ENCODE measurements around the gene HNF1A. TPM values are rescaled to one million over a fixed set of nuclear protein-coding genes. Genes with fewer than 3 reads are reported as not detected.

The HNF1A gene
- total RNA-seq, 1 experiment from 2014 or later: 8.4 TPM

DNA sequence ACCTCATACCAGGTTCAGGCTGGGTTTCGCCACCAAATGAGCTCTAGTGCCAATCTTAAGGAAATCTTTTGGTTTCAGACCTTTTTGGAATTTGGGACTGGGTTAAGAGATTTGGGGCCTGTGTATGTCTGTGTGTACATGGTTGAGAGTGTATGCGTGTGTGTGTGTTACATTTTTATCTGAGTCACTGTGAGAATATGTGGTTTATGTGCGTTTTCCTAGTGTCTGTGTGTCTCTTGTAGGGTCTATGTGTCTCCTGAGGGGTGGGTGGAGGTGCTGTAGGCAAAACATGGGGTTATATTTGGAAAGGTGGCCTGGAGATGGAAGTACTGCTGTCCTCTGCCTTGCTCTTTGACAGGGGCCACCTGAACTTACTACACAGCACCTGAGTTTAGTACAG lies 20.1 kb downstream of the HNF1A start:
- TF ChIP-seq, protein P1, sequence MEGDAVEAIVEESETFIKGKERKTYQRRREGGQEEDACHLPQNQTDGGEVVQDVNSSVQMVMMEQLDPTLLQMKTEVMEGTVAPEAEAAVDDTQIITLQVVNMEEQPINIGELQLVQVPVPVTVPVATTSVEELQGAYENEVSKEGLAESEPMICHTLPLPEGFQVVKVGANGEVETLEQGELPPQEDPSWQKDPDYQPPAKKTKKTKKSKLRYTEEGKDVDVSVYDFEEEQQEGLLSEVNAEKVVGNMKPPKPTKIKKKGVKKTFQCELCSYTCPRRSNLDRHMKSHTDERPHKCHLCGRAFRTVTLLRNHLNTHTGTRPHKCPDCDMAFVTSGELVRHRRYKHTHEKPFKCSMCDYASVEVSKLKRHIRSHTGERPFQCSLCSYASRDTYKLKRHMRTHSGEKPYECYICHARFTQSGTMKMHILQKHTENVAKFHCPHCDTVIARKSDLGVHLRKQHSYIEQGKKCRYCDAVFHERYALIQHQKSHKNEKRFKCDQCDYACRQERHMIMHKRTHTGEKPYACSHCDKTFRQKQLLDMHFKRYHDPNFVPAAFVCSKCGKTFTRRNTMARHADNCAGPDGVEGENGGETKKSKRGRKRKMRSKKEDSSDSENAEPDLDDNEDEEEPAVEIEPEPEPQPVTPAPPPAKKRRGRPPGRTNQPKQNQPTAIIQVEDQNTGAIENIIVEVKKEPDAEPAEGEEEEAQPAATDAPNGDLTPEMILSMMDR (IDR thresholded peaks at IDR 0.05; ENCODE audit: unreplicated experiment): no peak
- peaks cover 11% of the 10 kb centered on the region for H3K9me3 Mint-ChIP-seq (ENCODE audit: low read depth, unreplicated experiment)
- no peak overlapping the region for H3K4me3 Mint-ChIP-seq (ENCODE audit: low read depth, unreplicated experiment)
- no peak for DNase-seq
- H3K4me1 Mint-ChIP-seq (ENCODE audit: low read depth, unreplicated experiment): peaks cover 12% of the 10 kb centered on the region
- BruUV-seq (replicated peaks): no TSS peak
- no peak overlapping the region for H3K27ac Mint-ChIP-seq (ENCODE audit: unreplicated experiment)
- intact Hi-C loops (cut with micrococcal nuclease; ENCODE audit: unreplicated experiment): no loop called here
- CTCF ChIA-PET: no interaction called here
- H3K36me3 Mint-ChIP-seq (ENCODE audit: insufficient read depth, unreplicated experiment): peaks cover 47% of the 10 kb centered on the region
- no peaks in the 10 kb centered on the region for H3K27me3 Mint-ChIP-seq (ENCODE audit: unreplicated experiment)

GRCh38 chr12:120999191-121000120 lies 21.1 kb downstream of the HNF1A start:
- peaks cover 54% of the 10 kb centered on the region for H3K36me3 Mint-ChIP-seq (ENCODE audit: insufficient read depth, unreplicated experiment)
- intact Hi-C loops (cut with micrococcal nuclease; ENCODE audit: unreplicated experiment): no loop called here
- peaks cover 11% of the 10 kb centered on the region for H3K9me3 Mint-ChIP-seq (ENCODE audit: low read depth, unreplicated experiment)

DNA sequence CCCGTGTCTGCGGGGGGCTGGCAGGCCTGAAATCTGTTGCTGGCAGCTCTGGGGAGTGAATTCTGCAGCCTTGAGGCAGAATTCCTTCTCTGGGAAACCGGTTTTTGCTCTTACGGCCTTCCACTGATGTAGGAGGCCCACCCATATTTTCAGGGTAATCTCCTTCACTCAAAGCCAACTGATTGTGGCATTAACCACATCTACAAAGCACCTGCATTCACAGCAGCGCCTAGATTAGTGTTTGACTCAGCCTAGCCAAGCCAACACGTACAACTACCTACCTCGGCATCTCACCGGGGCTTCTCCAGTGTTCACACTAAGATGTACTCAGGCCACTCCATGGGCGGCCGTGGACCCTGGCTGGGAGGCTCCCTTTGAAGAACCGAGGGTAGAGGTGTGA lies 22.2 kb downstream of the HNF1A start:
- Mint-ChIP-seq H3K4me3 (ENCODE audit: low read depth, unreplicated experiment) (no peak overlapping the region), H3K4me1 (ENCODE audit: low read depth, unreplicated experiment) (peaks cover 24% of the 10 kb centered on the region), H3K27ac (ENCODE audit: unreplicated experiment) (no peak overlapping the region), H3K27me3 (ENCODE audit: unreplicated experiment) (no peaks in the 10 kb centered on the region), H3K36me3 (ENCODE audit: insufficient read depth, unreplicated experiment) (peaks cover 54% of the 10 kb centered on the region), H3K9me3 (ENCODE audit: low read depth, unreplicated experiment) (no peaks in the 10 kb centered on the region)
- CTCF ChIA-PET: interaction anchor here (1.0 kb wide), 1 partner anchor 9 kb away, joined by 3 read pairs; no protein-coding TSS in a partner anchor
- intact Hi-C loops (cut with micrococcal nuclease; ENCODE audit: unreplicated experiment): no loop called here
- BruUV-seq (replicated peaks): no TSS peak
- TF ChIP-seq, protein P1 (IDR thresholded peaks at IDR 0.05; ENCODE audit: unreplicated experiment): no peak
- no peak for DNase-seq

More at GRCh38 chr12:120999191-121000120, 21.1 kb downstream of the HNF1A start:
- Mint-ChIP-seq H3K4me3 (ENCODE audit: low read depth, unreplicated experiment) (no peak overlapping the region), H3K27me3 (ENCODE audit: unreplicated experiment) (no peaks in the 10 kb centered on the region), H3K4me1 (ENCODE audit: low read depth, unreplicated experiment) (peaks cover 13% of the 10 kb centered on the region), H3K27ac (ENCODE audit: unreplicated experiment) (no peak overlapping the region)
- CTCF ChIA-PET: no interaction called here
- TF ChIP-seq, protein P1 (IDR thresholded peaks at IDR 0.05; ENCODE audit: unreplicated experiment): no peak
- no peak for DNase-seq
- BruUV-seq (replicated peaks): no TSS peak

GRCh38 chr12:121001060-121001459 lies 22.7 kb downstream of the HNF1A start:
- TF ChIP-seq, protein P1 (IDR thresholded peaks at IDR 0.05; ENCODE audit: unreplicated experiment): no peak
- Mint-ChIP-seq H3K36me3 (ENCODE audit: insufficient read depth, unreplicated experiment) (peaks cover 53% of the 10 kb centered on the region), H3K27ac (ENCODE audit: unreplicated experiment) (no peak overlapping the region), H3K9me3 (ENCODE audit: low read depth, unreplicated experiment) (no peaks in the 10 kb centered on the region), H3K4me3 (ENCODE audit: low read depth, unreplicated experiment) (no peak overlapping the region), H3K4me1 (ENCODE audit: low read depth, unreplicated experiment) (peaks cover 25% of the 10 kb centered on the region), H3K27me3 (ENCODE audit: unreplicated experiment) (no peaks in the 10 kb centered on the region)
- CTCF ChIA-PET: interaction anchor here (1.0 kb wide), 1 partner anchor 8 kb away, joined by 3 read pairs; no protein-coding TSS in a partner anchor
- no TSS peak for BruUV-seq (replicated peaks)
- intact Hi-C loops (cut with micrococcal nuclease; ENCODE audit: unreplicated experiment): no loop called here
- DNase-seq: no peak

Data from Calu3 (cell line).